PFSK-1 (cell line): ENCODE results near the gene PIGK.

Experiments
- FOXP2 ChIP-seq: optimal IDR thresholded peaks from 2 replicates; pipeline ENCODE3; 2011; ENCODE audit warnings: borderline replicate concordance, control low read depth, inconsistent platforms; ENCODE audit not compliant: insufficient read depth; ENCODE audit errors: extremely low read length, extremely low read depth
- POLR2AphosphoS5 ChIP-seq: IDR thresholded peaks from 2 replicates; pipeline ENCODE4 v1.6.1; 2012; ENCODE audit warnings: low read depth, mild to moderate bottlenecking, control low read depth, low read length, moderate library complexity
- REST ChIP-seq, 2 experiments: IDR thresholded peaks; 2 replicates each; pipeline versions ENCODE4 v1.6.1 to v1.8.0; 2011 to 2012; ENCODE audit warnings: low read depth in 2 of 2, low read length in 2 of 2, control low read depth in 1 of 2, inconsistent platforms in 1 of 2, mild to moderate bottlenecking in 1 of 2, moderate library complexity in 1 of 2; ENCODE audit not compliant: insufficient read depth in 1 of 2
- SIN3A ChIP-seq: IDR thresholded peaks from 2 replicates; pipeline ENCODE4 v1.6.1; 2012; ENCODE audit warnings: mild to moderate bottlenecking, low read length, moderate library complexity, borderline replicate concordance; ENCODE audit not compliant: insufficient read depth
- TAF1 ChIP-seq: IDR thresholded peaks from 2 replicates; pipeline ENCODE4 v1.6.1; 2012; ENCODE audit warnings: low read length, control low read depth, borderline replicate concordance; ENCODE audit not compliant: insufficient read depth

Gene PIGK

GRCh38 chr1:77156214-77156613, 63.0 kb downstream of the PIGK start:
- TF ChIP-seq POLR2AphosphoS5 (no peak), REST (IDR thresholded peaks at IDR 0.05; ENCODE audit: insufficient read depth in 1 of 2, low read depth in 2 of 2, low read length in 2 of 2) (no peak), SIN3A (no peak), FOXP2 (no peak), TAF1 (no peak)

- TF ChIP-seq TAF1 (no peak), SIN3A (no peak), REST (IDR thresholded peaks at IDR 0.05; ENCODE audit: insufficient read depth in 1 of 2, low read depth in 2 of 2, low read length in 2 of 2) (no peak)
Observed at GRCh38 chr1:77146270-77146669, 73.0 kb downstream of the PIGK start.

- TF ChIP-seq REST (IDR thresholded peaks at IDR 0.05; ENCODE audit: insufficient read depth in 1 of 2, low read depth in 2 of 2, low read length in 2 of 2) (no peak), SIN3A (no peak), TAF1 (no peak), POLR2AphosphoS5 (no peak), FOXP2 (no peak)
Observed at GRCh38 chr1:77143529-77144121, 75.6 kb downstream of the PIGK start.

GRCh38 chr1:77139389-77139788, 79.8 kb downstream of the PIGK start:
- TF ChIP-seq FOXP2 (no peak), POLR2AphosphoS5 (no peak), TAF1 (no peak), REST (IDR thresholded peaks at IDR 0.05; ENCODE audit: insufficient read depth in 1 of 2, low read depth in 2 of 2, low read length in 2 of 2) (no peak), SIN3A (no peak)

GRCh38 chr1:77134359-77134758, 84.9 kb downstream of the PIGK start:
- TF ChIP-seq REST (IDR thresholded peaks at IDR 0.05; ENCODE audit: insufficient read depth in 1 of 2, low read depth in 2 of 2, low read length in 2 of 2) (no peak), SIN3A (no peak), TAF1 (no peak), POLR2AphosphoS5 (no peak), FOXP2 (no peak)
